Stimulated activated CD4-positive, alpha-beta T cell treated with anti-CD3 and anti-CD28 coated beads, TNF-alpha, amount 100 ng/mL, for 24 hours (primary cell): ENCODE data around the gene GPR150.

Experiments used
- DNase-seq, 3 experiments: peaks; one replicate each; pipeline ENCODE4 v3.0.0-alpha.2; 2020; ENCODE audit warnings: low read depth in 3 of 3

The GPR150 gene

GRCh38 chr5:95620030-95620869, at the start of gene GPR150:
GPR150 (plus strand) TSS chr5:95620087; CDS start chr5:95620276, 189 bp downstream.
- peak in 2 of 3 experiments; percentile 34 to 60 for DNase-seq

- DNase-seq, result no peak
These were observed 47.9 kb upstream of the GPR150 start for GRCh38 chr5:95572016-95572415.

- no peak for DNase-seq
These were observed 38.3 kb upstream of the GPR150 start for GRCh38 chr5:95581576-95581975.

GRCh38 chr5:95583992-95584391, 35.9 kb upstream of the GPR150 start:
- no peak for DNase-seq

GRCh38 chr5:95590880-95591279, 29.0 kb upstream of the GPR150 start:
- DNase-seq, result no peak

- no peak for DNase-seq
These were observed 28.4 kb upstream of the GPR150 start for GRCh38 chr5:95591490-95591901.

GRCh38 chr5:95595289-95595931, 24.5 kb upstream of the GPR150 start:
- no peak for DNase-seq

- no peak for DNase-seq
These were observed 20.6 kb upstream of the GPR150 start for GRCh38 chr5:95599252-95599651.

GRCh38 chr5:95600557-95600956, 19.3 kb upstream of the GPR150 start:
- DNase-seq, result no peak

- DNase-seq, result no peak
These were observed 14.1 kb upstream of the GPR150 start for GRCh38 chr5:95605786-95606185.

- DNase-seq, result no peak
These were observed 13.5 kb upstream of the GPR150 start for GRCh38 chr5:95606419-95606818.

- DNase-seq, result no peak
These were observed 10.2 kb upstream of the GPR150 start for GRCh38 chr5:95609711-95610110.

GRCh38 chr5:95610546-95610945, 9.3 kb upstream of the GPR150 start:
- DNase-seq, result no peak

GRCh38 chr5:95611396-95611795, 8.5 kb upstream of the GPR150 start:
- DNase-seq, result no peak

GRCh38 chr5:95613514-95613913, 6.4 kb upstream of the GPR150 start:
- DNase-seq, result no peak

- DNase-seq, result no peak
These were observed 4.8 kb upstream of the GPR150 start for GRCh38 chr5:95615164-95615467.

GRCh38 chr5:95617057-95617456, 2.8 kb upstream of the GPR150 start:
- DNase-seq, result no peak

- no peak for DNase-seq
These were observed 791 bp upstream of the GPR150 start for GRCh38 chr5:95619096-95619495.

- DNase-seq, result no peak
These were observed 315 bp upstream of the GPR150 start for GRCh38 chr5:95619514-95620029.

GRCh38 chr5:95620870-95621838, 1.3 kb downstream of the GPR150 start:
- peak in 2 of 3 experiments; percentile 8 to 46 for DNase-seq

GRCh38 chr5:95621839-95622629, 2.1 kb downstream of the GPR150 start:
- DNase-seq, result no peak
